Frontal cortex (tissue), 4 donors: ENCODE results near the gene IGFLR1. TPM values are rescaled to one million over a fixed set of nuclear protein-coding genes. Genes with fewer than 3 reads are reported as not detected.

Experiments used
- DNase-seq, 2 donors: peaks; one replicate each; pipeline ENCODE4 v3.0.0; 2012; ENCODE audit warnings: low spot score in 2 of 2
- FAIRE-seq: peaks from 2 replicates; lab custom pipeline; 2012; peaks lifted over from hg19 to GRCh38; lab: Jason Lieb, UNC
- total RNA-seq: library from RNA; depleted of rRNA; stranded (reverse); fragments of >200 nt; gene quantifications from one replicate; pipeline ENCODE4 v1.2.3, GENCODE V29; 2014
- donor health status: control.
- donor health status: control.
- donor health status: control.

The IGFLR1 gene
- total RNA-seq, 1 donor from 2014 or later: 2.9 TPM

- DNase-seq (peak in 1 of 2 donors; percentile 29), FAIRE-seq (no peak)
Observed at GRCh38 chr19:35757231-35757748, 15.0 kb upstream of the IGFLR1 start.

- FAIRE-seq (no peak), DNase-seq (peak in 1 of 2 donors; percentile 24)
Observed at GRCh38 chr19:35756377-35757230, 14.4 kb upstream of the IGFLR1 start, which contains the start of gene HSPB6. TSS of gene HSPB6 (minus strand) at chr19:35757029. CDS start at chr19:35757008, 21 bp downstream.

GRCh38 chr19:35755550-35756376 is 13.5 kb upstream of the IGFLR1 start:
- FAIRE-seq (no peak), DNase-seq (peak in 1 of 2 donors; percentile 30)

GRCh38 chr19:35755131-35755549 is 12.9 kb upstream of the IGFLR1 start:
- FAIRE-seq (no peak), DNase-seq (no peak)

- no peak for FAIRE-seq
- no peak for DNase-seq
Observed at GRCh38 chr19:35754370-35755130, 12.3 kb upstream of the IGFLR1 start.

- no peak for FAIRE-seq
- DNase-seq: no peak
Observed at GRCh38 chr19:35753634-35754369, 11.6 kb upstream of the IGFLR1 start.

- DNase-seq (no peak), FAIRE-seq (no peak)
Observed at GRCh38 chr19:35752746-35753350, 10.6 kb upstream of the IGFLR1 start.

GRCh38 chr19:35751839-35752745 is 9.8 kb upstream of the IGFLR1 start:
- no peak for DNase-seq
- no peak for FAIRE-seq

GRCh38 chr19:35750167-35750566 is 7.9 kb upstream of the IGFLR1 start:
- FAIRE-seq (no peak), DNase-seq (no peak)

- FAIRE-seq (peak; percentile 96), DNase-seq (peak; percentile 88 to 90)
Observed at GRCh38 chr19:35748106-35749020, 6.1 kb upstream of the IGFLR1 start, which contains the start of gene LIN37. TSS of gene LIN37 (plus strand) at chr19:35748576. CDS start at chr19:35748725, 149 bp downstream.

- no peak for DNase-seq
Observed at GRCh38 chr19:35746531-35746930, 4.3 kb upstream of the IGFLR1 start.

GRCh38 chr19:35746087-35746462 is 3.8 kb upstream of the IGFLR1 start:
- FAIRE-seq (no peak), DNase-seq (no peak)

More at GRCh38 chr19:35746531-35746930, 4.3 kb upstream of the IGFLR1 start:
- FAIRE-seq: no peak

- no peak for FAIRE-seq
Observed at GRCh38 chr19:35745328-35746086, 3.3 kb upstream of the IGFLR1 start, which contains the start of the genes PSENEN and U2AF1L4. TSS of gene PSENEN (plus strand) at chr19:35745651. CDS start at chr19:35745931, 280 bp downstream. TSS of gene U2AF1L4 (minus strand) at chr19:35745418. CDS start at chr19:35745391, 27 bp downstream.

GRCh38 chr19:35744430-35745327 is 2.4 kb upstream of the IGFLR1 start:
- DNase-seq: peak; percentile 83 to 87
- no peak for FAIRE-seq

More at GRCh38 chr19:35745328-35746086, 3.3 kb upstream of the IGFLR1 start, which contains the start of the genes PSENEN and U2AF1L4:
- peak; percentile 86 to 91 for DNase-seq
